K562 (cell line): Measurements from ENCODE around the gene PTK6. TPM values are rescaled to one million over a fixed set of nuclear protein-coding genes. Genes with fewer than 3 reads are reported as not detected.

Experiments
- ATF7 ChIP-seq: fragments of 450-650 bp; IDR thresholded peaks from 2 replicates; pipeline ENCODE4 v1.7.1; 2014; ENCODE audit warnings: mild to moderate bottlenecking, moderate library complexity
- CEBPB ChIP-seq: fragments of 450-650 bp; IDR thresholded peaks from 2 replicates; pipeline ENCODE4 v1.6.1; 2016; ENCODE audit warnings: missing genetic modification characterization, missing compliant biosample characterization
- CTCFL ChIP-seq: IDR thresholded peaks from 2 replicates; pipeline ENCODE4 v1.6.1; 2011; ENCODE audit warnings: borderline replicate concordance, low read depth, mild to moderate bottlenecking, moderate library complexity, low read length; ENCODE audit not compliant: insufficient read depth, poor library complexity, severe bottlenecking
- CUX1 ChIP-seq: fragments of 200-800 bp; sonication (Bioruptor generic); IDR thresholded peaks from 2 replicates; pipeline ENCODE4 v1.6.1; 2016; ENCODE audit warnings: missing genetic modification characterization, missing compliant biosample characterization
- DACH1 ChIP-seq: fragments of 450-650 bp; IDR thresholded peaks from 2 replicates; pipeline ENCODE4 v1.6.1; 2018; ENCODE audit not compliant: partially characterized antibody
- ETS1 ChIP-seq: conservative IDR thresholded peaks from 2 replicates; pipeline ENCODE4 v1.6.1; 2011; ENCODE audit warnings: low read depth, mild to moderate bottlenecking, low read length; ENCODE audit not compliant: control insufficient read depth
- FOXP1 ChIP-seq: sonication (generic); formaldehyde crosslinking; IDR thresholded peaks from 2 replicates; pipeline ENCODE4 v1.8.0; 2022; ENCODE audit warnings: mild to moderate bottlenecking, missing genetic modification reagents
- GTF3C2 ChIP-seq: IDR thresholded peaks from 3 replicates; pipeline ENCODE4 v1.6.1; 2011; ENCODE audit warnings: borderline replicate concordance, mild to moderate bottlenecking, moderate library complexity; ENCODE audit not compliant: insufficient read length; ENCODE audit errors: extremely low read depth
- HEY1 ChIP-seq: fragments of 250-450 bp; sonication (Bioruptor Pico); IDR thresholded peaks from 2 replicates; pipeline ENCODE4 v1.5.0; 2020; ENCODE audit warnings: mild to moderate bottlenecking, moderate library complexity, borderline replicate concordance
- KLF16 ChIP-seq: IDR thresholded peaks from 2 replicates; pipeline ENCODE4 v1.6.1; 2016; ENCODE audit warnings: antibody characterized with exemption
- MYBL2 ChIP-seq, 2 experiments: fragments of 450-650 bp in 1 of 2; sonication (generic) in 1 of 2; formaldehyde crosslinking in 1 of 2; IDR thresholded peaks; 2 replicates each; pipeline versions ENCODE4 v1.6.1 to v1.8.1; 2017 to 2022; ENCODE audit warnings: borderline replicate concordance in 1 of 2, inconsistent platforms in 1 of 2, low read depth in 1 of 2, mild to moderate bottlenecking in 1 of 2, missing genetic modification reagents in 1 of 2, moderate library complexity in 1 of 2
- NBN ChIP-seq: fragments of 450-650 bp; IDR thresholded peaks from 2 replicates; pipeline ENCODE4 v1.6.1; 2016; ENCODE audit warnings: low read depth, mild to moderate bottlenecking
- POLR3G ChIP-seq: IDR thresholded peaks from 2 replicates; pipeline ENCODE4 v1.6.1; 2011; ENCODE audit not compliant: insufficient read length, insufficient replicate concordance; ENCODE audit errors: extremely low read depth
- TBL1XR1 ChIP-seq, 2 experiments: IDR thresholded peaks; 2 replicates each; pipeline ENCODE4 v1.6.1; 2012; ENCODE audit warnings: improper control_type of control experiment in 2 of 2, low read length in 2 of 2, mild to moderate bottlenecking in 1 of 2
- polyA plus RNA-seq, 8 experiments: library from polyadenylated mRNA; depleted of rRNA in 4 of 8; stranded (reverse) in 5 of 8; unstranded in 3 of 8; fragments of >200 nt; fragmentation: Nextera tagmentation in 2 of 8; fragmentation: Illumina TruSeq in 1 of 8; extraction: Ambion mirVana in 2 of 8; extraction: Trizol in 1 of 8; gene quantifications; 2 replicates each; pipeline versions ENCODE4 v1.2.1 to v1.2.3, GENCODE V29; 2011 to 2014; ENCODE audit warnings: inconsistent platforms in 1 of 8, missing spikeins in 1 of 8
- total RNA-seq, 7 experiments: library from RNA; depleted of rRNA in 6 of 7; stranded (reverse); fragments of >200 nt in 6 of 7; fragmentation: Illumina TruSeq in 2 of 7; extraction: Trizol in 2 of 7; gene quantifications; 2 replicates each; pipeline versions ENCODE4 v1.2.1 to v1.2.3, GENCODE V29; 2011 to 2021; ENCODE audit warnings: low replicate concordance in 1 of 7

The PTK6 gene
- total and polyA plus RNA-seq, 9 of the 15 experiments (the other 6 are each of a cell fraction or from before 2014, with no cell fraction given) = 0.07 TPM; not detected in 8

- TF ChIP-seq ETS1 (0 out of 2 replicates have a peak, but pooled peaks have one; percentile 24), ATF7 (no peak), GTF3C2 (no peak), KLF16 (no peak), NBN (no peak), CEBPB (tag) (no peak), MYBL2 (IDR thresholded peaks at IDR 0.05; ENCODE audit: low read depth) (no peak), MYBL2 (CRISPR knock-in tag; IDR thresholded peaks at IDR 0.05; ENCODE audit: borderline replicate concordance) (no peak), HEY1 (no peak), CTCFL (peak; percentile 76), POLR3G (no peak), DACH1 (no peak), CUX1 (CRISPR knock-in tag) (no peak), TBL1XR1 (IDR thresholded peaks at IDR 0.05; ENCODE audit: low read length in 2 of 2) (no peak), FOXP1 (no peak)
Measured at GRCh38 chr20:63538204-63539091, 1.3 kb upstream of the PTK6 start (continued).
